Measurements from ENCODE around the gene TGFB1.
"Not testable (repeated sequence)": the region's sequence is repeated elsewhere in the genome, so short reads cannot be mapped to it uniquely, and the experiment has no call there.

Gene TGFB1

DNA sequence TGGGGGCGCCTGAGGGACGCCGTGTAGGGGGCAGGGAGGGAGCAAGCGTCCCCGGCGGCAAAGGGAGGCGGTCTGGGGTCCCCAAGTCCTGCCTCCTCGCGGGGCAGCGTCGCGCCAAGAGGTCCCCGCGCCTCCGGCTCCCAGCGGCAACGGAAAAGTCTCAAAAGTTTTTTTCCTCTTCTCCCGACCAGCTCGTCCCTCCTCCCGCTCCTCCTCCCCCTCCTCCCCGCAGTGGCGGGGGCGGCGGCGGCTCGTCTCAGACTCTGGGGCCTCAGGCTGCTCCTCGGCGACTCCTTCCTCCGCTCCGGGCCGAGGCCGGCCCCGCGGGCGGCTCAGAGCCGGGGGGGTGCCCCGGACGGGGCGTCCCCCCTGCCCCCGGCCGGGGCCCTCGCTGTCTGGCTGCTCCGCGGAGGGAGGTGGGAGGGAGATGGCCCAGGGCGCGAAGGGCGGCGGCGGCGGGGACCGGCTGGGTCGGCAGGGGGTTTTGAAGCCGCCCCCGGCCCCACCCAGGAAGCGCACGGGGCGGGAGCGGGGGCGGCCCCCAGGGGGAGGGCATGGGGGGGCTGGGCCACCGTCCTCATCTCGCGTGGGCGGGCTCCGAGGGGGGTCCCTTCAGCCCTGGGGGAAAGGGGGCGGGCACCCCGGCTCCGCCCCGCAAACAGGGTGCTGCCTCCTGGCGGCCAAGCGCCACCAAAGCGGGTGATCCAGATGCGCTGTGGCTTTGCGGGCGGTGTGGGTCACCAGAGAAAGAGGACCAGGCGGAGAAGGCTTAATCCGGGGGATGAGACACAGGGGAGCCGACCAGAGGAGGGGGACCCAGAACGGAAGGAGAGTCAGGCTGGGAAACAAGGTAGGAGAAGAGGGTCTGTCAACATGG, at the start of gene TGFB1:
TGFB1 (minus strand) TSS at position 457 of the 877 bp plus-strand sequence. CDS start 878 bp downstream, outside the sequence.
- peak; percentile 86 for DNase-seq (ENCODE audit: low spot score)

DNA sequence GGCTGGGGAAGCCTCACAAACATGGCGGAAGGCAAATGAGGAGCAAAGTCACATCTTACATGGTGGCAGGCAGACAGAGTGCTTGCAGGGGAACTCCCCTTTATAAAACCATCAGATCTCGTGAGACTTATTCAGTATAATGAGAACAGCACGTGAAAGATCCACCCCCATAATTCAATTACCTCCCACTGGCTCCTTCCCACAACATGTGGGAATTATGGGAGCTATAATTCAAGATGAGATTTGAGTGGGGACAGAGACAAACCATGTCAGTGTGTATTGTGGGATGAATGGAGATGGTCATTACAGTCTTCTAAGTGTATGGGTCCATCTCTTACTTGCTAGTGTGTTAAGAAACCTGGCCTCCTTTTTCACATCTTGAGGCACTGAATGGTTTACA, 48.3 kb upstream of the TGFB1 start:
- DNase-seq (ENCODE audit: low spot score): no peak

DNA sequence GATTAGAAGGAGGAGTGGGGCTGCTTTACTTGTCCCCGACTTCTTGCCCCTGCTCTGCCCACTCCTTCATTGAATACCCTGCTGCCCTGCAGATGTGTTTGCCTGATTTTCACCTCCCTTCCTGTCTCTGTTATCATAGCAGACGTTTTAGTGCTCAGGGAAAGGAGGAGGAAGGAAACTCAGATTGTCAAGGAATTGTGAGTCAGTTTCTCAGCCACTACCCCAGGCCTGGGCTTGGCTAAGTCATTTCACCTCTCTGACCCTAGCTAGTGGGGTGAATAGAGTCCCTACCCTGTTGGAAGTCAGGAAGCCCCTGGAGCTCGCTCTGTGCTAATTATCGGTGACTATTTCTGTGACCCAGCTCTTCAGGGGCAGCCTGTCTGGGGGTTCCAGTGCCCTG, 47.8 kb upstream of the TGFB1 start:
- DNase-seq (ENCODE audit: low spot score): no peak

DNA sequence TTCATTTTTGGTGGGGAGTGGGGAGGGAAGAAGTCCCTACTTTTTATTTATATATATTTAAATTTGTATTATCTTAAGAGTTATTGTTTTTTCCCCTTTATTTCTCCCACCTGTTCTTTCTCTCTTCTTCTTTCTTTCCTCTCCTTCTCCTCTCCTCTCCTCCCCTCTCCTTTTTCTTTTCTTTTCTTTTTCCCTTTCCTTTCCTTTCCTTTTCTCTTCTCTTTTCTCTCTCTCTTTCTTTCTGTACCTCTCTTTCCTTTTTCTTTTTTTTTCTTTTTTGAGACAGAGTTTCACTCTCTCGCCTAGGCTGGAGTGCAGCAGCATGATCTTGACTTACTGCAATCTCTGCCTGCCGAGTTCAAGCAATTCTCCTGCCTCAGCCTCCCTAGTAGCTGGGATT, 45.8 kb upstream of the TGFB1 start:
- no peak for DNase-seq (ENCODE audit: low spot score)

DNA sequence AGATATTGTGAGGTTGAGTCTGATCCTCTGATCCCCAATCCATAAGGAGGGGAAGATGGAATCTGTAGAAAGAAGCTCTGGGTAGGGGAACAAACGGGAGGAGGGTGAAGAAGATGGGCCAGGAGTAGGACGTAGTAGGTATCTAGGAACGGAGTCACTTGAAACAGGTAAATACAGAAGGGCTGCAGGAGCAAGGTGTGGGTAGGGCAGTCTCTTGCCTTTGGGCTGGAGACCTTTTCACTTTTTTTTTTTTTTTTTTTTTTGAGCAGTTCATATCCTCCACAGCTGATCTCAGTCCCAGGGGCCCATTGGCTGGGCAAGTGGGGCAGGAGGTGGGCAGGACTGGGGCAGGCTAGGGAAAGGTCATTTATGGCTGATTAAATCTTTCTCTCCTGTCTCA, 45.4 kb upstream of the TGFB1 start:
- DNase-seq (ENCODE audit: low spot score): no peak

DNA sequence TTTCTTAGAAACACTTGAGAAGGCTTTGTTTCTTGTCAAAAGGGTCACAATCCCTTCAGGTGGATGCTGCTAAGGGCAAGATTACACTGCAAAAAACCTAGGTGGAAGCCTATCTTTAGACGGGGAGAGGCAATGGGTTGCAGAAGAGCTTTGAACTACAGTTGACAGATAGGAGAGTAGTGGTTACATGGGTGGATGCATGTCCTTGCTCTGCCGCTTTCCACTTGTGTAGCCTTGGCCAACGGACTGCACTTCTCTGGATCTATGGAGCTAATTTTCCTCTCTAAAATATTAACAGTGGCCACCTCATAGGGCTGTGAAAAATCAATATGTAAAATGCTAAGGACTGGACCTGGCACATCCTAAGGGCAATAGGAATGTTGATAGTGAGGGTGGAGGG, 44.9 kb upstream of the TGFB1 start:
- DNase-seq (ENCODE audit: low spot score): no peak

DNA sequence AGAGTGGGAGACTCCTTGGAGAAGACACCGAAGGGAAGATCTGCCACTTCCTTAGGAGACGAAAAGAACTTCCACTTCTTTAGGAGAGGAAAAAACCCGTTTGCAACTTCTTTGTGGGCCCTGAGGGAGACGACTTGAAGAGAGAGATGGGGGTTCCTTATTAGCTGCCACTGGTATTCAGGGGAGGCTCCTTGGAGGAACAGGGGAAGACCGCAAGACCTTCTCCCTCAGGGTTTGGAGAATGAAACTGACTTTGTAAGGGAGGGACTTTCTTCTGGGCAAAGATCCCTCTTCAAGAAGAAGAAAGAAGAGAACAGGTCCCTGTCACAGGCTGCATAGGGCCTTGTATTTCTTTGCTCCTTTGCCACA, 44.3 kb upstream of the TGFB1 start:
- DNase-seq (ENCODE audit: low spot score): no peak

DNA sequence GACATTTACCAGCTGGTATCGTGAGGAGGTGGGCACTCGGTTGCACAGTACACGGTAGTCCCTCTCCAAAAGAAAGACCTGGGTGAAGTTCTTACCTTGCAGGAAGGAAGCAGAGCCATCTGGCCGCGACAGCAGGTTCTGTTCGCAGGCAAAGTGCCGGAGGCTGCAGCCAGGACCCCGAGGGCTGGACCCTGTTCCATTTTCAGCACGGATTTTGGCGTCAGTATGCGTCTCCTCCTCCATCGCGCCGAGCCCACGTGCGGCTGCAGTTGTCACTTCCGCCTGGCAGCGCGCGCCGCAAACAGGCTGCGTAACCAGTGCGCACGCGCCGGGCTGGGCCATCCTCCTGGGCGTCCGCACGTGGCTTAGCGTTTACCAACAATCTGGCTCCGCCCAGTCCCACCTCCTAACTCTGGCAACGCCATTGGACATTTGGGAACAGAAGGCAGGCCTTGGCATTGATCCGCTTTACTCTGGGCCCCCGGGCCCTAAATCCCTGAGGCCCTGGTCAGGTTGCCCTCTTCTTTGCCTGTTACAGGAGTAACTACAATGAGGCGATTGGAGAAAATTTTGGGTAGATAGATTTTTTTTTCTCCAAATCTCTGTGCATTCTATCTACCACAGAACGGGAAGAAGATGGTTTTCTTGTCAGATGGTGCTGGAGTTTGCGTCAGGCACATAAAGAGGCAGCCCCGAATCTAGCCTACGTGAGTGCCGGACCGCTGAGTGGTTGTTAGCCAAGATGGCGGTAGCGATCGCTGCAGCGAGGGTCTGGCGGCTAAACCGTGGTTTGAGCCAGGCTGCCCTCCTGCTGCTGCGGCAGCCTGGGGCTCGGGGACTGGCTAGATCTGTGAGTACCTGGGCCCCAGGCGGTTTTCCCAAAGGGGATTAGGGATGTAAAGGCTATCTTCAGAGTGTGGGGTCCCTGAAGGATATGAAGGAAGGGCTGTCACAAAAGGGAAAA, 43.6 kb upstream of the TGFB1 start, which contains the start of the genes BCKDHA and EXOSC5:
BCKDHA (plus strand) TSS at position 733 of the 964 bp plus-strand sequence; CDS start at position 743, 10 bp downstream.
EXOSC5 (minus strand) TSS at position 274 of the 964 bp plus-strand sequence; CDS start at position 243, 31 bp downstream.
- DNase-seq (ENCODE audit: low spot score): peak; percentile 100

DNA sequence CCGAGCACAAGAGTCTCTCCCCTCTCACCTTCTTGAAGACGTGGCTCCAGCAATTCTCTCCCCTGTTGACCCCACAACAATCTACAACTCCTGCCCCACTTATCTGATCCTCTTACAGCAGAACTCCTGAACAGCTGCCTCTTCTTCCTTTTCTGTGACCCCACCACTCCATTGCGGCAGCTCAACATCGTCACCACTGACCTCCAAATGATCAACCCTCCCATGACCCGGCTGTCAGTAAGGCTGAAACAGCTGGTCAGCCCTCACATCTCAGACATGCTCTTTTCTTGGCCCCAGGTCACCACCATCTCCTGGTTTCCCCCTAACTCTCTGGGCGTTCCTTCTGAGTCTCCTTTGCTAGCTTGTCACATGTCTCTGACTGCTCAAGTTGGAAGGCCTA, 41.6 kb upstream of the TGFB1 start:
- DNase-seq (ENCODE audit: low spot score): no peak

DNA sequence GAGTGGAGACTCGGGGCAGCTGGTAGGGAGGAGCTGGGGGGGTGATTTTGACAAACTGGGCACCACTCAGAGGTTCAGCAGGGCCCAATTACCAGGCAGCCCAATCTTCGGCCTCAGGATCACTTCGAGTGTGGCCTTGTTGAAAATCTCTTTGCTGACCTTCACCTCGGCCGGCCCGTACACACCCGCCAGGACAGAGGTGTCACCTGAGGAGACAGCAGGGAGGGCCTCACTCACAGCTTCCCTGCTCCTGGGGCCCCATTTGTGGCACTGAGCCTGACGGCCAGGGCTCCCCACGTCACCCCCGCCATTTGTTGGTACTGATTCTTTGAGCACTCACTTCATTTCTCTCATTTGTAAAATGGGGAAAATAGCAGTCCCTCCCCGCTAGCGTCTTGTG, 39.1 kb upstream of the TGFB1 start:
- no peak for DNase-seq (ENCODE audit: low spot score)

DNA sequence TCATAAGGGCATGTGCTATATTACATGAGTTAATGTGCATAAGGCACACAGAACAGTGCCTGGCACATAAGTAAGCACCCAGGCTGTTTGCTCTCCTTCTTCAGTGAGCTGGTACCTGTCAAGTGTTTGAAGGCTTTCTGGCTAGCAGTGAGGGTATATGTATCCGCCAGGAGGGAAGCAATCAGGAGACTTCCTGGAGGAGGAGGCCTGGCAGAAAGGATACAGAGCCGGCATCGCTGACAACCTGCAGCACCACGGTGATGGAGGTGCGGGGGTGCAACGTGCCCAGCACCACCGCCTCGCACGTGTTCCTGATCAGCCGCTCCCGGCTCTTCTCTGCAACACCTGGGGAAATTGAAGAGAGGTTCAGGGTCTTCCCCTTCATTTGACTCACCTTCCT, 37.9 kb upstream of the TGFB1 start:
- no peak for DNase-seq (ENCODE audit: low spot score)

DNA sequence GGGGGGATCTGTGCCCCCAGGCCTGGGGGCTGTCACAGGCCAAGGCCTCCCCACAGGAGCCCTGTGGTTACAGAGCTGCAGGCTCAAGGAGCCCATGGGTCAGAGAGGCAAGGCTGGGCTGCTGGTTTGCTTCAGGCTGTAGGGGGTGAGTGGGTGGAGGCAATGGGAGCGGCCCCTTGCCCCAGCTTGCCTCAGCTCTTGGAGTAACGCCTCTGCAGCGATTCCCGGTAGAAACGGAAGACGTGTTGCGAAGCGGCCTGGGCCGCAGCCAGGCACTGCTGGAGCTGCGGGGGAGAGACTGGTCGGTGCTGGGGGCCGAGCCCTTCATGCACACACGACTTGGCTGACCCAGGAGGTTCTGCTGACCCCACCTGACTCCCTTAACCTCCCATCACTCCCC, 32.7 kb upstream of the TGFB1 start:
- DNase-seq (ENCODE audit: low spot score): no peak

DNA sequence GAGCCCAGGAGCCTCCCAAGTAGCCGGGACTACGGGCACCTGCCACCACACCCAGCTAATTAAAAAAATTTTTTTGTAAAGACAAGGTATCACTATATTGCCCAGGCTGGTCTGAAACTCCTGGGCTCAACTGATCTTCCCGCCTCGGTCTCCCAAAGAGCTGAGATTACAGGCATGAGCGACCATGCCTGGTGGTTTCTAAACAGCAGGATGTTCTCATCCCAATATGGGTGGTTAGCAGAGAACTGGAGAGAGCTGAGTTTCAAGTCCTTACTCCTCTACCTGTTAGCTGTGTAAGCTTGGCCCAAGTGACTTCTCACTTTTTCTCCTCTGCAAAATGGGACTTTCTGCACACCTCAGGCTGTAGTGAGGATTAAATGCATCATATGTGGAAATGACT, 30.6 kb upstream of the TGFB1 start:
- no peak for DNase-seq (ENCODE audit: low spot score)

DNA sequence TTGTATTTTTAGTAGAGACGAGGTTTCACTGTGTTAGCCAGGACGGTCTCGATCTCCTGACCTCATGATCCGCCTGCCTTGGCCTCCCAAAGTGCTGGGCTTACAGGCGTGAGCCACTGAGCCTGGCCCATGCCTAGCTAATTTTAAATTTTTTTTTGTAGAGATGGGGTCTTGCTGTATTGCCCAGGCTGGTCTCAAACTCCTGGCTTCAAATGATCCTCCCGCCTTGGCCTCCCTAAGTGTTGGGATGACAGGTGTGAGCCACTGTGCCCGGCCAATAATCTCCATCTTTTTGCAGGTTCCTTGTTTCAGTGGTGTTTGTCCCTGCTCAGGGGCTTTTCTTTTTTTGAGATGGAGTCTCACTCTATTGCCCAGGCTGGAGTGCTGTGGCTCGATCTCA, 27.8 kb upstream of the TGFB1 start:
- not testable (repeated sequence) for DNase-seq (ENCODE audit: low spot score)

DNA sequence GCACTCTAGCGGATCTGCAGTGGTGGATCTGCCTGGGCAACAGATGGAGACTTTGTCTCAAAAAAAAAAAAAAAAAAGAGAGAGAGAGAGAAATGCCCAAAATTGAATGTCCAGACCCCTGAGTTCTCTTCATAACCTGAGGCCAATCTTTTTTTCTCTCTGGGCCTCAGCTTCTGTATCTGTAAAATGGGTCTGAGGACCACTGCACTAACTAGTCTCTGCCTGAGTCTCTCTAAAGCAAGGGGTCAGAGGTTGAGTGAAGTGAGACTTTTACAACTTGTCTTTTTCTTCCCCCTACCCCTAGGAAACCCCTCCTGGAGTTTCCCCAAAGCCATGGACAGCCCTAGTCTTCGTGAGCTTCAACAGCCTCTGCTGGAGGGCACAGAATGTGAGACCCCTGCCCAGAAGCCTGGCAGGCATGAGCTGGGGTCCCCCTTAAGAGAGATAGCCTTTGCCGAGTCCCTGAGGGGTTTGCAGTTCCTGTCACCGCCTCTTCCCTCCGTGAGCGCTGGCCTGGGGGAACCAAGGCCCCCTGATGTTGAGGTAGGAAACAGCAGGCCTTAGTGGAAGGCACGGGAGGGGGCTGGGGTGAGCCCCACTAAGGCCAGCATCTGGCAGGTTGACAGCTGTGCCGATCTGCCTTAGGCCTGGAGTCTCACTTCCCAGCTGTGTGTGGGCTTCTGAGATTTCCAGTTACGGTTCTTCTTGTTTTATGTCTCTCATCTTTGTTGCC, 24.4 kb upstream of the TGFB1 start:
- no peak for DNase-seq (ENCODE audit: low spot score)

DNA sequence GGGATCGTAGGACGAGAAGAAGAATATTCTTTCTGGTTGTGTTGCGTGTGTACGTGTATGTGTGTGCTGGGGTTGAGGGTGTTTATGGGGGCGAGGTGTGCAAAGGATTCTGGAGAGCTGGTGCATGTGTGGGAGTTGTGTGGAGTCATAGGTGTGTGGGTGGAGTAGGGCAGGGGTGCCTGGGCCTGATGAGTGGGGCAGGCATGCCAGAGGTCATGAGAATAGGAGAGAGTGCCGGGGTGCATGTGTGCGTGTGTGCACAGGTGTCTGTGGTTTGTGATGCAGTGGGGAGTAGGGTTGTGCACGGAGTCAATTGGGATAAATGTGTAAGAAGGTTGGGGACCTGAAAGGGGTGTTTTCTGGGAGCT, 23.3 kb upstream of the TGFB1 start:
- no peak for DNase-seq (ENCODE audit: low spot score)

DNA sequence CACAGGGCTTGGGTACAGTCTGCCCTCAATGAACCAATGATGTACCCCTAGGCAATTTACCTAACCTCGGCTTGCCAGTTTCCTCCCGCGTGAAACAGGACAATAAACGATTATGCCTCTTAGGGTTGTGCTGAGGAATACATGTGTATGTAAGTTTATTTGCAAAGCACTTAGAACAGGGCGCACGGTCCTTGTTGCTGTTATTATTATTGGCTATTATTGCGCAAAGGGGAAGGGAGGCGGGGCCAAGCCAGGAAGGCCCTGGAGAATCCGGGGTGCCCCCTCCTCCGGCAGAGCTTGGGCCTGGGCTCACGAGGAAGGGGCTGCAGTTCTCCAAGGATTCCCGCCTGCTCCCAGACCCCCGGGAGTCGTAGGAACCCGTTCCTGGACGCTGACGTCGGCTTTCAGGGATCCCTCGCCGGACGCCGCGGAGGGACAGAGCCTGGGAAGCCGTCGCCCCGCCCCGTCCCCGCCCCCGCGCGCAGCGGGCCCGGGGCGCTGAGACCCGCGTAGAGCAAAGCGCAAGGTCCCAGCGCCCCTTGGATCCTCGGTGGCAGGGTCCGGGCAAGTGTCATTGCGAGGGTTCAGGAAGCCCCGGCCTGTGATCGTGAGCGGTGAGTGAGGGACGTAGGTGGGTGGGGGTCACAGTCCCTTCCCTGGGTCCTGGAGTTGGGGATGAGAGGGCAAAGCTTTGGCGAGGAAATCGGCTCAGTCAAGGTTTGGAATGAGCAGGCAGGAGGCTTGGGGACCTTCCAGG, 22.7 kb upstream of the TGFB1 start, which contains the start of gene TMEM91:
TMEM91 (plus strand) TSS at position 293 of the 757 bp plus-strand sequence. CDS start 1,777 bp downstream, outside the sequence.
- DNase-seq (ENCODE audit: low spot score): no peak

DNA sequence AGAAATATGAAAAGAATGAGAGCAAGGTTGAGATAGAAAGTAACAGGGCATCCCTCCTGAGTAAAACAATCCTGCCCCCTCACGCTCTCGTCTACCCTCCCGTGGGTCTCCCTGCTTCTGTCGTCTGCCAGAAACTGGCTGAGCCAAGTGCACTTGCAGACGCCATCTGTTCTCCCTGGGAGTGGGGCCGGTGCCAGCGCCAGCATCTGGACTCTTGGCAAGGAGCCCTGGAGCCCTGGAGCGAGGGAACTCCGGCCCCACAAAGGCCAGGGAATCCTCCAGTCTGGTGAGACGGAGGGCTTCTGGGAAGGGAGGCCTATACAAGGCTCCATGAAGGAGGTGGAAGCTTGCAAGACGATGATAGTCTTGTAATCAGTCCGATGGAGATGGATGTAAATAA, 20.3 kb upstream of the TGFB1 start:
- DNase-seq (ENCODE audit: low spot score): no peak

DNA sequence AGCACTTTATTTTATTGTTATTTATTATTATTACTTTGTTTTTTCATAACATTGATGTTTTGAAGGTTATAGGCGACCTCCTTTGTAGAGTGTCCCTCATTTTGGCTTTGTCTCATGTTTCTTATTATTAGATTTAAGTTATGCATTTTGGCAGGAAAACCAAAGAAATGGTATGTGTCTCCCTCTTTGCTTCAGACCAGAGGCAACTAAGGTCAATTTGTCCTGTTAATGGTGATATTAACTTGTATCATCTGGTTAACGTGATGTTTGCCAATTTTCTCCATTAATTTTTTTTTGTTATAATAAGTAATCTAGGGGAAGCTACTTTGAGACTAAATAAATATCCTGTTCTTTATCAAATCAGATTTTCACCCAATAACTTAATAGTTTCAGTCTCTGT, 18.8 kb upstream of the TGFB1 start:
- DNase-seq (ENCODE audit: low spot score): no peak

DNA sequence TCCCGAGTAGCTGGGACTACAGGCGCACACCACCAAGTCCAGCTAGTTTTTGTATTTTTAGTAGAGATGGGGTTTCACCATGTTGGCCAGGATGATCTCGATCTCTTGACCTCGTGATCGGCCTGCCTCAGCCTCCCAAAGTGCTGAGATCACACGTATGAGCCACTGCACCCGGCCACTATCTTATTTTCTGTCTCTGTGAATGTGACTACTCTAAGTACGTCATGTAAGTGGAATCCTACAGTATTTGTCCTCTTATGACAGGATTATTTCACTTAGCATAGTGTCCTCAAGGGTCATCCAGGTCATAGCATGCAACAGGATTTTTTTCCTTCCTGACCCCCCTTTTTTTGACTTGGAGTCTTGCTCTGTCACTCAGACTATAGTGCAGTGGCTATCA, 17.8 kb upstream of the TGFB1 start:
- no peak for DNase-seq (ENCODE audit: low spot score)

DNA sequence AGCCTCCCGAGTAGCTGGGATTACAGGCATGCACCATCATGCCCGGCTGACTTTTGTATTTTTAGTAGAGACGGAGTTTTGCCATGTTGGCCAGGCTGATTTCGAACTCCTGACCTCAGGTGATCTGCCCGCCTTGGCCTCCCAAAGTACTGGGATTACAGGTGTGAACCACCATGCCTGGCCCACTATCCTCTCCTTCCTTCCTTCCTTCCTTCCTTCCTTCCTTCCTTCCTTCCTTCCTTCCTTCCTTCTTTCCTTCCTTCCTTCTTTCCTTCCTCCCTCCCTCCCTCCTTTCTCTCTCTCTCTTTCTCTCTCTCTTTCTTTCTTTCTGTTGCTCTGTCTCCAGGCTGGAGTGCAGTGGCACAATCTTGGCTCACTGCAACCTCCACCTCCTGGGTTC, 17.4 kb upstream of the TGFB1 start:
- not testable (repeated sequence) for DNase-seq (ENCODE audit: low spot score)
